Raji (cell line): ENCODE data around the gene RTP1.

Source experiments
- POLR2A ChIP-seq: IDR thresholded peaks from 2 replicates; pipeline ENCODE4 v1.6.1; 2011; ENCODE audit warnings: low read depth, low read length, control low read depth; ENCODE audit not compliant: insufficient read depth

RTP1 gene

GRCh38 chr3:187222801-187223200, 25.5 kb downstream of the RTP1 start:
- no peak for TF ChIP-seq POLR2A

- no peak for TF ChIP-seq POLR2A
Measured at GRCh38 chr3:187223799-187224198, 26.5 kb downstream of the RTP1 start.

- no peak for TF ChIP-seq POLR2A
Measured at GRCh38 chr3:187227658-187228258, 30.5 kb downstream of the RTP1 start.

- TF ChIP-seq POLR2A: no peak
Measured at GRCh38 chr3:187228740-187229139, 31.5 kb downstream of the RTP1 start.

GRCh38 chr3:187230011-187230410, 32.7 kb downstream of the RTP1 start:
- no peak for TF ChIP-seq POLR2A

GRCh38 chr3:187236962-187237361, 39.7 kb downstream of the RTP1 start:
- no peak for TF ChIP-seq POLR2A

GRCh38 chr3:187237741-187238140, 40.5 kb downstream of the RTP1 start:
- TF ChIP-seq POLR2A: no peak

GRCh38 chr3:187238239-187238638, 41.0 kb downstream of the RTP1 start:
- TF ChIP-seq POLR2A: no peak

GRCh38 chr3:187242435-187242834, 45.1 kb downstream of the RTP1 start:
- TF ChIP-seq POLR2A: no peak

GRCh38 chr3:187242900-187243299, 45.6 kb downstream of the RTP1 start:
- no peak for TF ChIP-seq POLR2A

GRCh38 chr3:187243933-187244524, 46.7 kb downstream of the RTP1 start:
- no peak for TF ChIP-seq POLR2A

GRCh38 chr3:187247398-187247797, 50.1 kb downstream of the RTP1 start:
- no peak for TF ChIP-seq POLR2A
